Stimulated activated CD8-positive, alpha-beta memory T cell treated with anti-CD3 and anti-CD28 coated beads, Interleukin-15, amount 100 ng/mL, for 48 hours (primary cell): ENCODE measurements around the gene HIBCH.
"Not testable (repeated sequence)": the region's sequence is repeated elsewhere in the genome, so short reads cannot be mapped to it uniquely, and the experiment has no call there.

Experiments
- DNase-seq, 2 donors: peaks; one replicate each; pipeline ENCODE4 v3.0.0-alpha.2; 2020; ENCODE audit warnings: low read depth in 2 of 2

HIBCH gene, protein sequence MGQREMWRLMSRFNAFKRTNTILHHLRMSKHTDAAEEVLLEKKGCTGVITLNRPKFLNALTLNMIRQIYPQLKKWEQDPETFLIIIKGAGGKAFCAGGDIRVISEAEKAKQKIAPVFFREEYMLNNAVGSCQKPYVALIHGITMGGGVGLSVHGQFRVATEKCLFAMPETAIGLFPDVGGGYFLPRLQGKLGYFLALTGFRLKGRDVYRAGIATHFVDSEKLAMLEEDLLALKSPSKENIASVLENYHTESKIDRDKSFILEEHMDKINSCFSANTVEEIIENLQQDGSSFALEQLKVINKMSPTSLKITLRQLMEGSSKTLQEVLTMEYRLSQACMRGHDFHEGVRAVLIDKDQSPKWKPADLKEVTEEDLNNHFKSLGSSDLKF

DNA sequence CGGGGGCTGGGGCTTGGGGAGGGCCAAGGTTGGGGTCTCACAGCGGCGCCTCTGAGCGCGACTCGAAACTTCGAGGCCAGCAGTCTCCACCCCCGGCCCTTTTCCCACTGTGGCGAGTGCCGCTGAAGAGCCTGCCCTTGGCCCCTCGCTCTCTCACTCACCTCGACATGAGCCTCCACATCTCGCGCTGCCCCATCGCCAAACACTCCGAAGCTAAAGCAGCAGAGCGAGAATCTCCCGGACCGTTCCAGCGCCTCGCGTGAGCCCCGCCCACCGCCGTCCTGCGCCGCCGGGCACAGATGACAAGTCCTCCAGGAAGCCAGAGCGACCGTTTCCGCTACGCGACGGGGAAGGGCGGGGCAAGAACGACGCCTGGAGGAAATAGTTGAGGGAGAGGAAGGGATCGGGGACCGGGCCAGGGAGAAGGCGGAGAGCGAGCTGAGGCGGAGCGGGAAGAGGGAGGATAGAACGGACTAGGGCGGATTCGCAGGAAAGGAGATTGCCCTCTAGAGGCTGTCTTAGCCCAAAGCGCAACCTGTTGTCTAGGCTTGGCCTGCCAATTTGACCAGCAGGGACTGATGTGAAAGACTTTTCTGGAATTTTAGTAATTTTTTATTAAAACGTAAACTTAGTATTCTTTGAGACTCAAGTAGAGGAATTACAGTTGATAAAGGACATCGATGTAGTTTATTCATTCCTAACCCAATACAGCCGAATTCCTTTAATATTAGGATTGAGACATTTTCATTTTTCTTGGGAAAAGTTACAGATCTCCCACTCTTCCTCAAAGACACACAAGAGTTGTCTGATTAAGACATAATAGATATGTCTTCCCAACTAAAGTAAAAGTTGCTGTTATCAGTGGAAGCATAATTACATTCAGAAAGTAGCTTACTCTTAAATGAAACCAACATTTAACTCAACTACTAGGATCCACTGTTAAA is at the start of gene HIBCH:
Gene HIBCH, minus strand, starts transcription at position 272 of the 944 bp plus-strand sequence. Its CDS starts 76 bp downstream, at position 196.
- DNase-seq = peak; percentile 91 to 92

DNA sequence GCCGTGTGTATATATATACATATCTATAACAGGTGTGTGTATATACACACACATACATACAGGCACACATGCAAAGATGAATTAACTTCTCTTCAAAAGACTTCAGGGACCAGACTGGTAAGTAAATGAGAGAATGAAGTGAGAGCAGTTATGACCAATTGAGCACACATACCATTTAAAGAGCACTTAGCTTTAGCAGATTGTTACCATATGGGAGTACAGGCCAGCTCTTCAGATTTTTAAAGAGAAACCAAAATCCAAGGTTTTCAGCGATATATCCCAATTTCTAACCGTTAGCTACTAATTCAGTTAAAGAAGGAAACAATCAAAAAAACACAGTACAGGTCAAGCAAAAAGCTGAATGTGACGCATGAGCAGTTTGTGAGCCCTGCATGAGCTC is 47.5 kb upstream of the HIBCH start:
- no peak for DNase-seq

DNA sequence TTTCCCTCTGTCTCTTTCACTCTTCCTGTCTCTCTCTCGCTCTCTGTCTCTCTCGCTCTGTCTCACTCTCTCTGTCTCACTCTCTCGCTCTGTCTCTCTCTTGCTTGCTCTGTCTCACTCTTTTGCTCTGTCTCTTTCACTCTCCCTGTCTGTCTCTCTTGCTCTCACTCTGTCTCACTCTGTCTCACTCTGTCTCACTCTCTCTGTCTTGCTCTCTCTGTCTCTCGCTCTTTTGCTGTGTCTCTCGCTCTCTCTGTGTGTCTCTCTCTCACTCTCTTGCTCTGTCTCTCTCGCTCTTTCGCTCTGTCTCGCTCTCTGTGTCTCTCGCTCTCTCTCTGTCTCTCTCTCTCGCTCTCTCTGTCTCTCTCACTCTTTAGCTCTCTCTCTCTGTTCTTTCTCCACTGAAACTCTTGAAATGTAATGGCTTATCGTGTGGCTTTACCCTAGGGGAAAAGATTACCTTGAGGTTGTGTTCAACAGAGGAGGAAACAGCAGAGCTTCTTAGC is 46.7 kb upstream of the HIBCH start:
- DNase-seq = no peak

DNA sequence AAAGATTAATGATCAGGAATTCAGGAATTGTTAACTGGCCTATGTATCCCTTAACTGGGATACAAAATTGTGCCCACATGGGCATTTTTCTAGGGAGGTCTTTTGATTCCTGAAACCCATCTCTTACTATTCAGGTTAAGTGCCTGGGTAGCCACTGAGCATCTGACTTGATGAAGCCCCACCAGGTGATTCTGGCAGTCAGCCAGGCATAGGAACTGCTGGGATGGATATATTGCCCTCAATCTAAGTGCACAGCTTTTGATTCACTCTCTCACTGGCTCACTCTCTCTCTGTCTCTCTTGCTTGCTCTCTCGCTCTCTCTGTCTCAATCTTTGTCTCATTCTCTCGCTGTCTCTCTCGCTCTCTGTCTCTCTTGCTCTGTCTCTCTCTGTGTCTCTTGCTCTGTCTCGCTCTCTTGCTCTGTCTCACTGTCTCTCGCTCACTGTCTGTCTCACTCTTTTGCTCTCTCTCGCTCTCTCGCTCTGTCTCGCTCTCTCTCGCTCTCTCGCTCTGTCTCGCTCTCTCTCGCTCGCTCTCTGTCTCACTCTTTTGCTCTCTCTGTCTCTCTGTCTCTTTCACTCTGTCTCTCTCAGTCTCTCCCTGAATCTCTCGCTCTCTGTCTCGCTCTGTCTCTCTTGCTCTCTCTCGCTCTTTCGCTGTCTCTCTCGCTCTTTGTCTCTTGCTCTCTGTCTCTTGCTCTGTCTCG is 46.0 kb upstream of the HIBCH start:
- DNase-seq = no peak

DNA sequence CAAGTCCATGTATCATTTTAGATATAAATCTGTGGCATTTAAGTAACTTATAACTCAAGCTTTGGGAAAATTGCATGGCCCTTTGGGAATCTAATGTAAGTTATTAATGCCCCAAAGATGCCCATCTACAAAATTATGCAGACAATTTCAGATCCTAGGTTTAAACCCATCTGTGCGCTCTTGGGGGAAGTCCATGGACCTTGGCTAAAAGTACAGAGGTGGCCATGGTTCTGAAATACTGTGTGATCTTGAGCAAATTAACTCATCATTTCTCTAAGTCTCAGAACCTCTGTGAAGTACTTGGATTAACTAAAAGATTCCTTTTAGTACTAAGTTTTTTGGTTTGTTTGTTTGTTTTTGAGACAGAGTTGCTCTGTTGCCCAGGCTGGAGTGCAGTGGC is 43.3 kb upstream of the HIBCH start:
- DNase-seq = no peak

DNA sequence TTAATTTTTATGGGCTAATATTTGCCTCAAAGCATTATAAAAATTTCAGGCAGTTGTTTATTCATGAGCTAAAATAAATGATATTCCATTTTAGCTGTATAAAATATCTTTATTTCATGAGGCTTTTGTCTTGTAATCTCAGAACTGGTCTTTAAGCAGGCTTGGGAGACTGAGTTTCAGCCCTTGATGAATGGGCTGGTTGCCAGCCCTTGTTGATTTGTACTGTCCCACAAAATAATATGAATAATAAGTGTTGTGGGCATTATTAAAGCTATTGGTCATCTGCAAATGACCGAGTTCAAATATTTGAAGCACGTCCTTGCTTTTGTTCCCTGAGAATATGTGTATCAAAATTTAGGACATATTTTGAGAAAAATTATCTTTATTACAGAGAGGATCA is 41.9 kb upstream of the HIBCH start:
- DNase-seq = no peak

DNA sequence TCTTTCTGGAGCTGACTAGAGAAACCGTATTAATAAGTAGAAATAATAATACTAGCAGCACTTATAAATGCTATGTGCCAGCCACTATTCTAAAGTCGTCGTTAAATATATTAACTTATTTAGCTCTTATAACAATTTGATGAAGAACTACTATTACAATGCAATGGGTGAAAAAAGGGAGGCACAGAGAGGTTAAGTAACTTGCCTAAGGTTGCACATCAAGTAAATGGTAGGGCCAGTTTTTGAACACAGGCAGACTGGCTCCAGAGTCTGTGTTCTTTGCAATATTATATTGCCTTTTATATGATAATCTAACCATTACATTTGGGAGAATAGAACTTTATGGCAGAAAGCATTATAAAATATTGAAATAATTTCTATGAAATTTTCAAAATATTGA is 41.3 kb upstream of the HIBCH start:
- DNase-seq = no peak

DNA sequence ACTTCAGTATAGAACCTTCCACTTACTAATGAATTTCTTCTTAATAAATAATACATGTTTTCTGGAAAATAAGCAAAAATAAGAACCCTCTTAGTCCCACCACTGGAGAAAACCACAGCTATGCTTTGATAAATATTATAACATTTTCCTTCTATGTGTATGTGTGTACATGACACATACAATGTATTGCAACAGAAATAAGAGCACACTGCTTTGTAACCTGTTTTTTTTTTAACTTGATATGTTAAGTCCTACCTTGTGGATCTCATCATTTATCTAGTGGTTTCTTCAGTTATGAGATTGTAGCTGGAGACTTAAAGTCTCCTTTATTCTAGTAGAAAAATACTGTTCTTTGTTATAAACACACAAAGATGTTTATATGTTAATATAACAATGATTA is 40.9 kb upstream of the HIBCH start:
- DNase-seq = no peak

DNA sequence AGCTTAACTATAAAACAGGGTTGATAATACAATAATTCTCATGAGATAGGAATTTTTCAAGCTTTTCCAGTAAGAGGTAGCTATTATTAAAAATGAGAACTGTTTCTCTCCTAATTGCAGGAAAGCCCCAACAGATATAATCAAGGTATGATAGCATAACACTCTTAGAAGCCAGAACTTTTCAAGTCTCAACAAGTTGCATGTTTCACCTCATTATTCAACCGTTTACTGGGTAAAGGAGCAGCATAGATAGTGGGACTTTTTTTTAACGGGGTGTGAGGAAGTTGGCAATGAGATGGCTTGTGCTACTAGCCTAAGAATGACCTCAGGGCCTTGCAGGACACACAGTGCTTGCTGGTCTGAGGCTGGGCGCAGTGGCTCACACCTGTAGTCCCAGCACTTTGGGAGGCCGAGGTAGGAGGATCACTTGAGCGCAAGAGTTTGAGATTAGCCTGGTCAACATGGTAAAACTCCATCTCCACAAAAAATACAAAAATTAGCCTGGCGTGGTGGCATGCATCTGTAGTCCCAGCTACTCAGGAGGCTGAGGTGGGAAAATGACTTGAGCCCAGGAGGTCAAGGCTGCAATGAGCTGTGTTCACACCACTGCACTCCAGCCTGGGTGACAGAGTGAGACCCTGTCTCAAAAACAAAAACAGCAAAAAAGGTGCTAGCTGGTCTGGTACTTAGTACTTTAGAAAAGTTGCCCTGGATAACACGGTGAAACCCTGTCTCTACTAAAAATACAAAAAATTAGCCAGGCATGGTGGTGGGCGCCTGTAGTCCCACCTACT is 39.2 kb upstream of the HIBCH start:
- not testable (repeated sequence) for DNase-seq

DNA sequence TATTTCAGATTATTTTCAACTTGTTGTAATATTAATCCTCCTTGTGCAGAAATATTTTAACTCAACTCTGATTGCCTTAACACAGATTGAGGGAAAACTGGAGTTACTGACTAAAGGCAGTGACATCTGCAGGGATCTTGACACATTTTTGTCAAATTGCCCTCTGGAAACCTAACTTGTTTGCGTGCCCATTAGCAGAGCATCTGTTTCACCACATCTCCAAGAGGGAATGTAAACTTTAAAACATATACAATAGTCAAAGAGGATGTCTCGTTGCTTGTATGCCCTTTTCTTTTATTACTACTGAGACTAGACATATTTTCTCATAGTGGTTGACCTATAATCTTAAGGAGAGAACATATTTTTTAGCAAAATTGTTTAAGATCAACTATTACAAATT is 38.0 kb upstream of the HIBCH start:
- no peak for DNase-seq

DNA sequence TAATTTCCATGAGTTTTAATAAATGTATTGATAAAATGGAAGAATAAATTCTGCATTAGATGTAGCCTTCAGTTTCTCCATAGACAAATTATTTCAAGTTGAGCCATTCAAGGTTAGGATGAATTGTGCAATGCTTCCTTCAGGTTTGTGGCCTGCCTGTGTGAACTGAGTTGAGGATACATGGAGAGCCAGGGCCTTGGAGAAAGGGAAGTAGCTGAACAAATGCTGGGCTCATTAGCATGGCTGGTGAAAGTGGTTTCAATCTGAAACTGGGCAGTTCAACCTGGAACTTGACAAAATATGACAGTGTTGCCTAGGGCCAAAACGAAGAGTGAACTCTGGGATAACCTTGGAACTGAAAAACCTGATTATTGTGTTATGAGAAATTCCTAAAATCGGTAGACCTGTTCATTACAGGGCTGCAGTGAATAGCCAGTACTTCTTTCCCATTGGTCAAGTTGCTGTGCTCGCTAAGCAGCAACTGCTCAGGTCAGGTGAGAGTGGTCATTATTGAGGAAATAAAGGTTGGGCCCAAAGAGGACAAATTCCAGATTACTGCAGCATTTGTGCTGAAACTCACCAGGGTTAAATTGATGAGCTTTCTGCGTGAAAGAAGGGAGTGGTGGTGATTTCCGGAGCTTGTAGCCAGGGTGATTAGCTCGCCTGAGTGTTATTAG is 36.5 kb upstream of the HIBCH start:
- no peak for DNase-seq

DNA sequence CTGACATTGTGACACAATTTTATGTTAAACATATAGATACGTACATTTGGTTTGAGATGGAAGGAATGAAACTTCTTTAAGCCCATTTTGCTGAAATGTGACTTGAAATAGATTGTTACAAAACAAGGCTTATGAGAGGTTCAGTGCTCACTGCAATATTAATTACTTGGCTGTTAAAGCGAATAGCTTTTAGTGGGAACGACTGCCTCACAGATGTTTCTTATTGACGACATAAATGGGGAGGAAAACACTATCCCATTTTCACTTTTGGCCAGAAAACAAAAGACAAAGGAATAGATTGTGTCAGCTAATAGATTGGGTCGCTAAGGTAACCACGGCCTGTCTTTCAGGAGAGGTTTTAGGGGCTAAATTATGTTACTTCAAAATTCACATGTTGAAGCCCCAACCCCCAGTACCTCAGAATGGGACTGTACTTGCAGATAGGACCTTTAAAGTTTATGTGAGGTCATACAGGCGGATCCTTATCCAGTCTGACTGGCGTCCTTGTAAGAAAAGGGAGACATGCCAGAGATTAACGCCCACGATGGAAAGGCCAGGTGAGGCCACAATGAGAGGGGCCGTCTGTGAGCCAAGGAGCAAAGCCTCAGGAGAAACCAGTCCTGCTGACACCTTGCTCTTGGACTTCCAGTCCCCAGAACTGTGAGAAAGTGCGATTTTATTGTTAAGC is 34.5 kb upstream of the HIBCH start:
- no peak for DNase-seq

DNA sequence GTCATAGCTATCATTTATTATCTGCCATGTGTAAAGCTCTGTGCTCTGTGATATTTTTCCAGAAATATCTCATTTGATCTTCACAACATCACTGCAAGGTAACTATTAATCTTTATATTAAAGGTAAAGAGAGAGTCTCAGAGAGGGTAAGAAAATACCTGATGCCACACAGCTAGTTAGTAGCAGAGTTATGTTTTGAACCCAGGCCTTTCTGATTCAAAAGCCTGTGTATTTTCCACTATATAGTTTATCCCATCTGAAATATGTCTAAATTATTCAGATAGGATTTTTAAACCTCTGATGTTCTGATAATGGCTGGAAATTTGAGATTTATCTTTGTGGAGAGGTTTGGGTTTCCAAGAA is 33.9 kb upstream of the HIBCH start:
- no peak for DNase-seq

DNA sequence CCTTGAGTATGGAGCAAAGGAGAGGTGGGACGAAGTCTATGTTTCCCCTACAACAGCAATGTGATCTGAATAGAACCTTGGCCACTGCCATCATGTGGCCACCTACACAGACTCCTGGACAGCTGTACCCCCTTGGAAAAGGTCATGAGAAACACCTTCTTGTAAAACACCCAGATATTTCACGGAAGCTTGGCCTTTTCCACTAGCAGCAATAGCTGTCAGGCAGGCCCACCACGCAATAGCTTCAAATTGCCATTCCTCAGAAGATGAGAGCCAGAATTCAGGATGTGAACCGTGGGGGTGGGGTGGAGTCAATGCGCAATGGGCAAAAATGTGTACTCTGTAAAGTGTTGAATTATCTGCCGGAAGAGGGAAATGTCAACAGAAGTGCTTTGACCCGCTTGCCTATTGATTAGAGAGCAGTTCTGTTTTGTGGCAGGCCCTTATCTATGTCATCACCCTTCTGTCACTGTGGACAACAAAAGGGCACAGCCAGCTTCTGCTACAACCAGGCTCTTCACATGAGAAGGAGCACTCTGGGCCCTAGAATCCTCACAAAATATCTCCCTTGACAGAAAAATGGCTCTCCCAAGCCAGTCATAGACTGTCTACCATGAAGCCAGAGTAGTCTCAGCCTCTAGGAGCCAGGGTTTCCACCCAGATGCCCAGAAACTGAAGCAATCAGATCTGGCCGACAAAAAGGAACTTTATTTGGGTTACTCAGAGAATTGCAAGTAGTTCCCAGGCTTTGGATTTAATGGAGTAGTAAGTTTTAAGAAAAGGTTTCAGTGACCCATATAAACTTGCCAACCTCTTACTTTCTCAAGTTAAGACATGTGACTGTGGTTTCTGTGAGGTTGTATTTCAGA is 33.3 kb upstream of the HIBCH start:
- DNase-seq = no peak

DNA sequence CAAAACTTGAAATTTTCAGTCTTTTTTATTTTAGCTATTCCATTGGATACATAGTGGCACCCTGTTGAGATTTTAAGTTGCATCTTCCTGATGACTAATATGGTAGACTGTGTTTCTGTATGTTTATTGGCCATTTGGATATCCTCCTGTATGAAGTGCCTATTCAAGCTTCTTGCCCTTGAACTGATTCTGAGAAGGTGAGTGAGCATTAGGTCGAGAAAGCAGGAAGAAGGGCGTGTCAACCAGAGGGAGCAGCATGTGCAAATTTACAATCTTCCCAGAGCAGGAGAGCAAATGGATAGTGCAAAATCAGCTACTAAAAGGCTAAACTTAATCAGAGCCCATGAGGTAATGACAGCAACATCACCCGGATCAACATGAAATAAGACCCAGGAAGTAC is 32.3 kb upstream of the HIBCH start:
- no peak for DNase-seq

DNA sequence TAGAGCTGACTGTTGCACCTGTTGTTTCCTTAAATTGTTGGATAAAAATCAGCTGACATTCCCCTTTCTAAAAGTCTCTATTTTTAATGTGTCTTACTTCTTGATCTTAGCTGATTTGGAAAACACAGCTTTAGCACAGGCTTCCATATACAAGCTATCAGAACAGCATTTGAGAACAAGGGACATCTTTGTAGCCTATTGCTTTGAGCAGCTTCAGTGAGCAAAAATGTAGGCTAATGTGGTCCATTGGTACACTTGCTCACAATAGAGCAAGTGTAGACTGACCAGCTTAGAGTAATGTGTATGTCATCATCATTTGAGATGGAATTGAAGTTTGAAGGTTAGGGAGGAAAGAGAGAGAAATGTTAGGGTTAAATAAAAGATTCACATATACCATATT is 30.7 kb upstream of the HIBCH start:
- DNase-seq = no peak

DNA sequence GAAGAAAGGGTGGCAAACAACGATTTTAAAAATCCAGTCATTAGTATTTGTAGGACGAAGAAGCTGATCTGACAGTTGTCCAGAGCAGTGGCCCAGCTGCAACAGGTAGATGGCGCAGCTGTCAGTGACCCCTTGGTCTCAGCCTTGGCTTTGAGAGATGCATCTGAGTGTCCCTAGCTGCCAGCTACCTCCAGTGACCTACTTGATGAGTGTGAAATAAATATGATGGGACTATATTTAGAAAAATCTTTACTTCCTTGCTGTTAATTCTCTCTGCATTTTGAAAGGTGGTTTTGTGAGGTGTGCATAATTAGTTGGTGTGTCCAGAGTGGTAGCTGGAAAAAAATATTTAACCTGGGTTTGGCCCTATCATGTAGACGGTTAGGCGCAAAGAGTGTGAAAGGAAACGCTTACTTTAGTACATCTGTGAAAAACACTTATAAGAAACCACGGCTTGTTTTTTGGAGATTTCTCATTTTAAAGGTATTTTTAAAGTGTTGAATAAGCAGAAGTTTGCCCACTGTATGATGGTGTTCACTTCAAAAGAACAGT is 24.7 kb upstream of the HIBCH start:
- peak in 1 of 2 donors; percentile 1 for DNase-seq

DNA sequence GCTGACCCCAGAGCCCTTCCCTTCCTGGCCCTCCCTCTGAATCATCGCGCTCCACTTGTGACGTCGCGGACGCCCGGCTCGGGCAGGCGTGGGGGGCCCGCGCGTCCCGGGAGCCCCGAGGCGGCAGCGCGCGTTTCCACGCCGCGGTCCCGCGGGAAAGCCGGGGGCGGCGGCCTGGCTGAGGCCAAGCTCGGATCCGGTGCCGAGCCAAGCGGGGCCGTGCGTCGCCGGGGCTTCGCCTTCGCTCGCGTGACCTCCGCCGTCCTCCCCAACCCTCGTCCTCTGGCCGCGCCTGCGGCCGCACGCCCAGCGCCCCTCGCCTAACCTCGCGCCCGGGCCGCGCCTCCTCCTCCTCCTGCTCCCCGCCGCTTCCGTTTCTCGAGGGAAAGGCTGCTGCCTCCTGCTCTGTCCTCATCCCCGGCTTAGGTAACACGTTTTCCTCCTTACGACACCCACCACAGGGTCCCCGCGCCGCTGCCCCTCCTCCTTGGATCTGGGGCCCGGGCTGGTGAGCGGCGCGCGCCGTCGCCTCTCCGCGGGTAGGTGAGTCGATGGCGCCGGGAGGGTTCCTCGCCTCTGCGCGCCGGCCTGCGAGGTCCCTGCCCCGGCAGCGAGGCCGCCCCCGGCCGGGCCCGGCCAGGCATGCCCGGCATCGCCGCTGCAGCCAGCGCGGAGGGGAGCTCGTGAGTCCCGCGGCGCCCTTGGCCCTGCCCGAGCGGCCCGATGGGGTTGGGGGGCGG is 24.1 kb upstream of the HIBCH start, which contains the start of gene INPP1:
Gene INPP1, plus strand, starts transcription at position 54 of the 740 bp plus-strand sequence. CDS start 16,514 bp downstream, outside the sequence.
- DNase-seq = peak; percentile 35 to 39
